Stimulated activated effector memory CD8-positive, alpha-beta T cell treated with anti-CD3 and anti-CD28 coated beads, Interleukin-12 subunit alpha, Interleukin-12 subunit beta, amount 100 ng/mL, for 72 hours (primary cell): Measurements from ENCODE around the gene ZBTB9.

ENCODE experiments used
- ATAC-seq: fragments of 150-1000 bp; cut with Tn5 transposase; 2 replicates; pipeline ENCODE4 v1.10.0; 2021
- DNase-seq, 2 donors: peaks; one replicate each; pipeline ENCODE4 v3.0.0; 2021 to 2022; ENCODE audit warnings: low spot score in 2 of 2
- H3K27ac Mint-ChIP-seq: one replicate; pipeline ENCODE4 v1.8.0; 2022; ENCODE audit warnings: mild to moderate bottlenecking, mixed read lengths
- H3K36me3 Mint-ChIP-seq: one replicate; pipeline ENCODE4 v1.8.0; 2022; ENCODE audit warnings: mild to moderate bottlenecking, mixed read lengths
- H3K4me1 Mint-ChIP-seq: one replicate; pipeline ENCODE4 v1.8.0; 2022; ENCODE audit warnings: mixed read lengths
- H3K4me3 Mint-ChIP-seq: one replicate; pipeline ENCODE4 v1.8.0; 2022; ENCODE audit warnings: mild to moderate bottlenecking, mixed read lengths
- H3K9me3 Mint-ChIP-seq: one replicate; pipeline ENCODE4 v1.8.0; 2022; ENCODE audit warnings: mixed read lengths

ZBTB9 gene

DNA sequence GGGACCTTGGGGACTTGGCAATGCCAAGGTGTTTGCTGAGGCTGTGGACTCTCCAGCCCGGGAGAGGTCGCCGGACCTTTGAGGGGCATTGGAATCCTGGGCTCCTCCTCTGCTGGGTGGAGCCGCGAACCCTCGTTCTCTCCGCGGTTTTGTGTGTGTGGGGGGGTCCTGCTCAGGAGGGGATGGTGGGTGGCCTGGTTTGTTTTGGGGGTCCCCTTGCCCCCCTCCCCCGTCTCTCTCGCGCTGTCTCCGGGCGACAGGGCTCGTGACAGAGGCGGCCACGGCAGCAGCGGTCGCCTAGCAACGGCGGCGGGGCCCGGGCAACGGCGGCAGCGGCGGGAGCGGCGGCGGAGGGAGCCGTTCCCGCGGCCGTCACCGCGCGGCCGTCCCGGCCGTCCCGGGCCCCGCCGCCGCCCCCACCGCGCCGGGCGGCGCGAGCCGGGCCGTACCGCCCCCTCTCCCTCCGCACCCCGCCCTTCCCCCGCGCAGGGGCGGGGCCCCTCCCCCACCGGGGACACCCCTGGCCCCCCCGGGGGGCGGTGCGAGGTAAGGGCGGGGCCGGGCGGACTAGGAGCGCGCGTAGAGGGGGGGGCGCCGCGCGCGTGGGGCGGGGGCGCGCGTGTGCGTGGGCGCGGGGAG lies 26.7 kb upstream of the ZBTB9 start:
- DNase-seq (peak in 1 of 2 donors; percentile 72), ATAC-seq (peak; percentile 2)
- H3K4me1 Mint-ChIP-seq, result peaks cover 92% of the 10 kb centered on the region
- H3K27ac Mint-ChIP-seq, result peak overlapping the region; percentile 84
- H3K36me3 Mint-ChIP-seq, result peaks cover 47% of the 10 kb centered on the region
- H3K4me3 Mint-ChIP-seq, result peak overlapping the region; percentile 88
- no peaks in the 10 kb centered on the region for H3K9me3 Mint-ChIP-seq

DNA sequence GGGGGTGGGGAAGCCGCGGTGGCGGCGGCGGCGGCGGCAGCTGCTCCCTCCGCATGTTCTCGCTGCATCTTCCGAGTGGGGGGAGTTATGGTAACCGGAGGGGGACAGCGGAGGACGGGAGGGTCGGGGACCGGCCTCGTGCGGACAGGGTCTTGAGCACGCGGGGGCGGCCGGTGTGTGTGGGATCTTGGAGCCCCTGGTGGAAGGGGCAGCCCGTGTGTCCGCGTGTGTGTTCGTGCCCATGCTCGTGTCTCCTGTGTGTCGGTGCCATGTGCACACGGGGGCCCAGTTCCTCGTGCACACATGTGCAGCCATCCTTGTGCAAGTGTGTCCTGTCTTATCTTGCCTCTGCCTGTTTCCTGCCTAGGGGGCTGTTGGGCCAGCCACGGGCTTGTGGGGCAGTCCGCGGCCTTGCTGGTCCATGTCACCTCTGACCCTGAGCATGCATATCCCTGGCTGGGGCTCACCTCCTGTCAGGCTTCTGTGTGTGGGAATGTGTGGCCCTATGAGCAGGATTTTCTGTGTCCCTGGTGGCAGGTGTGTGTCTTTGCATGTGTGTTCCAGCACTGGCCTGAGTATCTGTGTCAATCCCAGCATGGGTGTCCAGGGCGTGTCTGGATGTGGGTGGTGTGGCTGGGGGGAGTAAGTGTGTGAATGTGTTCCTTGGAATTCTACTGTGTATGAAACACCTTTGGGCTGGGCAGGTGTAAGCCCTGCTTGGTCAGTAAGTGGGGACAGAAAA lies 26.0 kb upstream of the ZBTB9 start:
- peak; percentile 25 for ATAC-seq
- no peaks in the 10 kb centered on the region for H3K9me3 Mint-ChIP-seq

DNA sequence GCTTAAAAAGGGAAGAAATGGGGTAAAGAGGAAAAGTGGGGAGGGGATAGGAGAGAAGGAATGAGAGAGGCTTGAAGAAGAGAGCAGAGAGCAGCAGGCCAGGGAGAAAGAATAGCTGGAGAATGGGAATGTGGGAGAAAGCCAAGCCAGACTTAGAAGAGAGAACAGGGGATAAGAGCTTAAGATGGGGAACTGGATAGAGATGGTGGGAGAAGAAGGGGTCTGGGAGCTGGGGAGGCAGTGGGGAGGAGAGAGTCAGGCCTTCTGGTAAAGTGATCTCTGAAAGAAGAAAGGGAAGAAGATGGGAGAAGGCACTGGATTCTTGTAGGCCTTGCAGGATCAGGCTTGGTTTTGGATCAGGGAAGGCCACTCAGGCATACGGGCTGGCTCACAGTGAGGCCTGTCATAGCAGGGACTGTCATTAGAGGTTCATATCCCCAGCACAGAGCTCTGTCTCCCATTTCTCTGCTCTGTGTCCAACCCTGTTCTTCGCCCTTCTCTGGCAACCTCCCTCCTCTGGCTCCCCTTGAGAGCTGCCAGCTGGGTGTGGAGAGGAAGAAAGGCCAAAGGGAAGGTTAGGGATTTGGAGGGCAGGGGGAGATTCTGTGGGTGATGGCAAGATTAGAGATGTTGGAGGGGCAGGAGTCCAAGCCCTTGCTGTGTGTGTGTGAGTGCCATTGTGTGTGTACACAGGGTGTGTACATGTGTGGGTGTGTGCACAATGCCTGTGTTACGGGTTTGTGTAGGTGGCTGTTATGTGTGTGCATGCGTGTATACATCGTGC lies 25.2 kb upstream of the ZBTB9 start:
- no peak for DNase-seq
- Mint-ChIP-seq H3K36me3 (peaks cover 48% of the 10 kb centered on the region), H3K9me3 (no peaks in the 10 kb centered on the region), H3K4me1 (peaks cover 90% of the 10 kb centered on the region), H3K27ac (peak overlapping the region; percentile 84), H3K4me3 (peak overlapping the region; percentile 88)
- no peak for ATAC-seq

More for the DNA sequence above, 26.0 kb upstream of the ZBTB9 start:
- Mint-ChIP-seq H3K4me1 (peaks cover 92% of the 10 kb centered on the region), H3K4me3 (peak overlapping the region; percentile 88), H3K27ac (peak overlapping the region; percentile 84), H3K36me3 (peaks cover 47% of the 10 kb centered on the region)
- peak in 1 of 2 donors; percentile 70 for DNase-seq

DNA sequence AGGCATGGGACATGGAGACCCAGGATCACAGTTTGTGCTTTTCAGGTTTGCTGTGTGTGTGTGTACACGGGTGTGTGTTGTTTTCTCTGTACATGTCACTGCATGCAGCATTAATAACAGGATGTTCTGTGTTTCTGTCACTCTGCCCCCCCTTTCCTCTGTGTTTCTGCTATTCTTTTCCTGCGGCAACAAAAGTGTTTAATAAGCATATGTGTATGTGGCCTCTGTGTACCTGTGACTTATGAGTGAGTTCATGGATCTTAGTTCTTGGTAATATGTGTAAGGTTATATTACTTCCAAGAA lies 24.7 kb upstream of the ZBTB9 start:
- Mint-ChIP-seq H3K36me3 (peaks cover 50% of the 10 kb centered on the region), H3K4me1 (peaks cover 86% of the 10 kb centered on the region), H3K9me3 (no peaks in the 10 kb centered on the region), H3K27ac (peak overlapping the region; percentile 84), H3K4me3 (peak overlapping the region; percentile 88)
- peak; percentile 20 for ATAC-seq
- no peak for DNase-seq

DNA sequence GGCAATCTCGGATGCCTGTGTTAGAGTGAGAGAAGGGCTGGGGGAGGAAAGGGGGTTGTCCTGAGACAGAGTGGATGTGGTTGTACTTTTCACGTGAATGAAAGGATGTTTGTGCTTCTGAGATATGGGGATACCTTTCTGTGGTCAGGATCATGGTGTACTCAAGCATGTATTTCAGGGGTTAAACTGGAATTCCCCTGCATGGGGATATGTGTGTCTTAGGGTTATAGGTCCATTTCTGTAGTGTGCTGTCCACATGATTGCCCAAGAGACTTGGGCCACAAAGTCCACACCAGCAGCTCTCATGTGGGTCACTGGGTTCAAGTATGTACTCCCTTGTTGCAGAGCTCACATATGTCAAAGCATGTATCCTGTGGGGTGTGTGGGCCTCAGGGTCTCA lies 24.0 kb upstream of the ZBTB9 start:
- no peaks in the 10 kb centered on the region for H3K9me3 Mint-ChIP-seq
- ATAC-seq, result no peak
- peak overlapping the region; percentile 84 for H3K27ac Mint-ChIP-seq
- DNase-seq, result no peak
- H3K36me3 Mint-ChIP-seq, result peaks cover 55% of the 10 kb centered on the region
- H3K4me3 Mint-ChIP-seq, result peak overlapping the region; percentile 88
- peaks cover 79% of the 10 kb centered on the region for H3K4me1 Mint-ChIP-seq

DNA sequence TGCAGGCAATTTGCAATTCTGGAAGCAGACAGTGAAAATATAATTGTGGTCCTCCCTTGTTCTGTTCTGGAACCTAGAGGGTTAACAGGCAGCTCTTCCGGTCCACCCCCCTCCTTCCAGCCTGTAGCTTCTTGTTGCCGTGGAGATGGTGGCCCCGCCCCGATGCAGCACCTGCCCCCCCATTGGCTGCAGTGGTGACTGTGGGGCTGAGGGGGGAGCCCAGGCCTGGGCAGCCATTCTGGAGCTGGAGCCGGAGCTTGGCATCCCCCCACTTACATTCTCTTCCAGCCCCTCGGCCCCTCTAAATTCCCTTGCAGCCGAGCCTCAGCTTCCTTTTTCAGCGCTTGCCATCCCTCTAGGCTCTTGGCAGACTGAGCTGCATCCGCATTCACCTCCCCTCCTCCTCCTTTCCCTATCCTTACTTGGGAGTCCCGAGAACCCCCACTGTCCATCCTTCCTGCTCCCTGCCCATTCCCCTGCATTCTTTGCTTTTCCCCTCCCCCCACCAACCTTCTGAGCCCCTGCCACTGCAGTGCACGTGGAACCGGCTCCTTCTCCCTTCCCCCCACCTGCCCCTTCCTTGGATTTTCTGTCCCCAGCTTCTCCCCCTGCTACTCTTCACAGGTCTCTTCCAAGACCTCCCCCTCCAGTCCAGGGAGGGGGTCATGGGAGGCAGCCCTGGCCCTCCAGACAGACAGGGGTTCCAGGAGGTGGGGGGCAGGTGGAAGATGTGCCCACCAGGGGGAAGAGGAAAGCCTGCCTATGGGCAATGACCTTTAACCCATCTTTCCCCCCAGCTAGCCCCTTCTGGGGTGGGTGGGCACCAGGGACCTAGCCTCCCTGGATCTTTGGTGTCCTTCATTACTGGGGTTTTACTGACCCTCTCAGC lies 23.1 kb upstream of the ZBTB9 start:
- H3K9me3 Mint-ChIP-seq, result no peaks in the 10 kb centered on the region
- H3K4me1 Mint-ChIP-seq, result peaks cover 74% of the 10 kb centered on the region
- H3K27ac Mint-ChIP-seq, result peak overlapping the region; percentile 69
- peak overlapping the region; percentile 88 for H3K4me3 Mint-ChIP-seq
- peaks cover 60% of the 10 kb centered on the region for H3K36me3 Mint-ChIP-seq
- DNase-seq (peak in 1 of 2 donors; percentile 85), ATAC-seq (peak; percentile 67)

DNA sequence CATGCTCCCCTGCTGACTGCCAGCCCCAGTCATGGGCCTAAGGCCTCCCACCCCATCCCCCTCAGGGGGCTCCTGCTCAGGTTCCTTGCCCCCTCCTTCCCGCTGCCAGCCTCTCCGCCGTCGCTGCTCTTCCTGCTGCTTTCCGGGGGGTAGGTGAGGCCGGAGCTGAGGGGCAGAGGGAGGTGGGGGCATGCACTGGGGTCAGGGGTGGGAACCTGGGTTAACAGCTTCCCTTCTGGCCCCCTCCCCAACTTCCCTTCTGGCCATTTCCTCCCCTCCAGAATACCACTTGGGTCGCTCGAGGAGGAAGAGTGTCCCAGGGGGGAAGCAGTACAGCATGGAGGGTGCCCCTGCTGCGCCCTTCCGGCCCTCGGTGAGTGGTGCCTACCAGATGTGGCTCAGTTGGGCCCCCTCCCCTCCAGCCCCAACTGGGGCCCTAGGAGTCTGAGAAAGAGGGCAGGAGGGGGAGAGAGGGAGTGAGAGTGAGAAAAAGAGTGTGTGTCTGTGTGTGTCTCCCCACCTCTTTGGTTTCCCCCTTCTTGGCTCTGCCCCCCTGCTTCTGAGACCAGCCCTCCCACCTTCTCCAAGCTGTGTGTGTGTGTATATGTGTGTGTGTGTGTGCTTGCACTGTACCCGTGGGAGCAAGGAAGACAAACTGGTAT lies 22.4 kb upstream of the ZBTB9 start:
- H3K36me3 Mint-ChIP-seq, result peaks cover 60% of the 10 kb centered on the region
- H3K27ac Mint-ChIP-seq, result peak overlapping the region; percentile 69
- no peaks in the 10 kb centered on the region for H3K9me3 Mint-ChIP-seq
- no peak for ATAC-seq
- H3K4me3 Mint-ChIP-seq, result peak overlapping the region; percentile 88
- peaks cover 66% of the 10 kb centered on the region for H3K4me1 Mint-ChIP-seq
- no peak for DNase-seq

DNA sequence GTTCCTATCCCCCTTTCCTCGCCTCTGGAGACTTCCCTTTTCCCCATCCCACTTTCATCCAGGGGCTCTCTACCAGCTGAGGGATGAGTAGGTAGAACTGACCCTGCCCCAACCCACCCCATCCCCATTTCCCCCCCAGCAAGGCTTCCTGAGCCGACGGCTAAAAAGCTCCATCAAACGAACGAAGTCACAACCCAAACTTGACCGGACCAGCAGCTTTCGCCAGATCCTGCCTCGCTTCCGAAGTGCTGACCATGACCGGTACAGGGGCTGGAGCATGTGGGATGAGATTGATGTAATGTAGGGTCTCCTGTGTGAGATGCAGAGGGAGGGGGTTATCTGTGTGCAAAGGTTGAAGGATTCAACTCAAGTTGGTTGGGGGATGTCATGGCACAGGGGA lies 21.8 kb upstream of the ZBTB9 start:
- DNase-seq, result no peak

DNA sequence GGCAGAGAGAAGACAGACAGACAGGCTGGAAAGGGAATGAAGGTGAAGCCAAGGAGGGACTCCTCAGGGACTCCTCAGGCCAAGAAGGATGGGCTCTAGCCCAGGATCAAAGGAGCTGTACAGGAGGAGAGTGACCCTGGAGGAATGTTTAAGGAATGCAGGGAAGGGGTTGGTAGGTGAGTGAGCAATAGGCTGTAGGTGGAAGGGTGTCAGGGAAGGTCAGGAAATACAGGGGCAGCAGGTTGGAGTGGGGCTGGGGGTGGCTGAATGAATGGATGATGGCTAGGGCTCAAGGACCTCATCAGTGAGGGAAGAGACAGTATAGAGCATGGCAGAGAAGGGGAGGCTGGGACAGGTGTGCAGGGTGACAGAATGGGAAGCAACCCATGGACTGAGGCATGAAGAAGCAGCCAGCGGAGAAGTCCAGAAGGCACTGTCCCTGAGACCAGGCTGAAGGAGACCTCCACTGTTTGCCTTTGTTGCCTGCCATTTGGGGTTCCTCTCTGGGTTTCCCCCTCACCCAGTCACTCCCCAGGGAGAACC lies 21.3 kb upstream of the ZBTB9 start:
- ATAC-seq, result no peak
- Mint-ChIP-seq H3K4me3 (peak overlapping the region; percentile 88), H3K9me3 (no peaks in the 10 kb centered on the region)

More for the DNA sequence above, 21.8 kb upstream of the ZBTB9 start:
- Mint-ChIP-seq H3K9me3 (no peaks in the 10 kb centered on the region), H3K4me3 (peak overlapping the region; percentile 88), H3K36me3 (peaks cover 61% of the 10 kb centered on the region), H3K4me1 (peaks cover 61% of the 10 kb centered on the region), H3K27ac (peak overlapping the region; percentile 69)
- ATAC-seq, result no peak

DNA sequence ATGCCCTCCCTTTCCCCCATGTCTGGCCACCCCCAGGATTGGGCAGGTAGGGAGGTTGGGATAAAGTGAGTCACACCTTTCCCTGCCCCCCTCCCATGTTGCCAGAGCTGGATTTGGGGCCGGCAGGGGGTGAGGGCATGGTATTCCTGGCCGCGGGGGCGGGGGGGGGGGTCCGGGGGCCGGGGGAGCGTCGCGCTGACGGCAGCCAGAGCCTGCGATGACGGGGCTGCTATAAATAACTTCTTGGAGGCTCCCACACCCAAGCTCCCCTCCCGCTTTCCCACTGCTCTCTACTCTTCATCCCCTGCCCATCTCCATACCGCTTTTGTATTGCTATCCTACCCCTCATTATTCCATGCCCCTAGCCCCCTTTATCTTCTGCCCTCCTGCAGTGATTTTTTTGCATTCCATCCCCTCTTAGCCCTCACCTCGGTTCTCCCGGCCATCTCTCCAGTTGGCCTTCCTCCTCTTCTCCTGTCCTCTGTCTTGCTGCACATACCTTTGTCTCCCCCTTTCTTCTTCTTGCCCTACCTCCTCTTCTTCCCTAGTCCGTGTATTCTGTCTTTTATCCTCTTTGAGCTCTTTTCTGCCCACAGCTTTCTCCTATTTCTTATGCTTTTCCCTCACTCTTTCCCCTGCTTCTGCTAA lies 20.7 kb upstream of the ZBTB9 start:
- Mint-ChIP-seq H3K9me3 (no peaks in the 10 kb centered on the region), H3K36me3 (peaks cover 64% of the 10 kb centered on the region), H3K4me3 (no peak overlapping the region), H3K4me1 (peaks cover 54% of the 10 kb centered on the region), H3K27ac (peak overlapping the region; percentile 33)
- ATAC-seq (no peak), DNase-seq (no peak)

More for the DNA sequence above, 21.3 kb upstream of the ZBTB9 start:
- H3K36me3 Mint-ChIP-seq, result peaks cover 64% of the 10 kb centered on the region
- peaks cover 59% of the 10 kb centered on the region for H3K4me1 Mint-ChIP-seq
- no peak for DNase-seq
- H3K27ac Mint-ChIP-seq, result peak overlapping the region; percentile 69

DNA sequence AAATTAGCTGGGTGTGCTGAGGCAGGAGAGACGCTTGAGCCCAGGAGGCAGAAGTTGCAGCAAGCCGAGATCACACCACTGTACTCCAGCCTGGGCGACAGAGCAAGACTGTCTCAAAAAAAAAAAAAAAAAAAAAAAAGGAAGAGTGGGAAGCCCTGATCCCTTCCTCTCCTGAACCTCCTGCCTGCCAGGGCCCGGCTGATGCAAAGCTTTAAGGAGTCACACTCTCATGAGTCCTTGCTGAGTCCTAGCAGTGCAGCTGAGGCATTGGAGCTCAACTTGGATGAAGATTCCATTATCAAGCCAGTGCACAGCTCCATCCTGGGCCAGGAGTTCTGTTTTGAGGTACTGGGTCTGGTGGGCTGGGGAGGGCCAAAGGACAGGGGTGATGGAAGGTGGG lies 19.4 kb upstream of the ZBTB9 start:
- H3K4me1 Mint-ChIP-seq, result peaks cover 45% of the 10 kb centered on the region
- H3K9me3 Mint-ChIP-seq, result no peaks in the 10 kb centered on the region
- H3K27ac Mint-ChIP-seq, result peak overlapping the region; percentile 50
- ATAC-seq (no peak), DNase-seq (no peak)
- no peak overlapping the region for H3K4me3 Mint-ChIP-seq
- H3K36me3 Mint-ChIP-seq, result peaks cover 77% of the 10 kb centered on the region

DNA sequence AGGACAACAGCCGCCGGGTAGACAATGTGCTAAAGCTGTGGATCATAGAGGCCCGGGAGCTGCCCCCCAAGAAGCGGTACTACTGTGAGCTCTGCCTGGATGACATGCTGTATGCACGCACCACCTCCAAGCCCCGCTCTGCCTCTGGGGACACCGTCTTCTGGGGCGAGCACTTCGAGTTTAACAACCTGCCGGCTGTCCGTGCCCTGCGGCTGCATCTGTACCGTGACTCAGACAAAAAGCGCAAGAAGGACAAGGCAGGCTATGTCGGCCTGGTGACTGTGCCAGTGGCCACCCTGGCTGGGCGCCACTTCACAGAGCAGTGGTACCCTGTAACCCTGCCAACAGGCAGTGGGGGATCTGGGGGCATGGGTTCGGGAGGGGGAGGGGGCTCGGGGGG lies 16.7 kb upstream of the ZBTB9 start:
- DNase-seq (no peak), ATAC-seq (no peak)
- Mint-ChIP-seq H3K4me1 (peaks cover 20% of the 10 kb centered on the region), H3K9me3 (no peaks in the 10 kb centered on the region), H3K27ac (no peak overlapping the region), H3K4me3 (no peak overlapping the region), H3K36me3 (peaks cover 97% of the 10 kb centered on the region)

DNA sequence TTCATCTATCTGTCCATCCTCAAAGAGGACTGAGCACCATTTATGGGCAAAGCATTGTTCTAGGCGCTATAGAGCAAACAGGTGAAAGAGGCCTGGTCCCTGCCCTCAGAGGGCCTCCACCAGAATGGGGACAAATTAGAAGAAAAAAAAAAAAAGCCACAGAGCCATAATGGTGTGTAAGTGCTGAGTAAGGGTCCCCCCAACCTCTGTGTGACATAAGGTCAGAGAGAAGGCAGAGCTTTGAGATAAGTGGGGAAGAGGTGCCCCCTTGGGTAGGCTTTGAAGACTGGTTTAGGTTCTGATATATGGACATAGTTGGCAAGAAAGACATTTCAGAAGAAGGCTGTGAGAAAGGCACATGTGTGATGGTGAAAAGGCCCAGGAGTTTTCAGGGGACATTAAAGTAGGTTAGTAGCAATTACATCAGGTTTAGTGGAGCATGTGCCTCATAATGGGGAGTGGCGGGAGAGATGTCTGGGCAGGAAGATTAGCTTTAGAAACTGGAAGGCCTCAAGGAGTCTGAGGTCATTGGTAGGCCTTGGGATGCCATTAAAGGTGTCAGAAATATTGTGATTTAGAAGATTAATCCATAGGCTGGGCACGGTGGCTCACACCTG lies 15.3 kb upstream of the ZBTB9 start:
- peak overlapping the region; percentile 79 for H3K27ac Mint-ChIP-seq
- H3K36me3 Mint-ChIP-seq, result peaks cover 84% of the 10 kb centered on the region
- DNase-seq (no peak), ATAC-seq (no peak)
- no peaks in the 10 kb centered on the region for H3K9me3 Mint-ChIP-seq
- peaks cover 8% of the 10 kb centered on the region for H3K4me1 Mint-ChIP-seq
- no peak overlapping the region for H3K4me3 Mint-ChIP-seq
